Prostate gland (tissue), 2 donors: ENCODE results near the gene ENHO. TPM values are rescaled to one million over a fixed set of nuclear protein-coding genes. Genes with fewer than 3 reads are reported as not detected.

Experiments used
- DNase-seq: peaks from one replicate; pipeline ENCODE4 v3.0.0-alpha.2; 2019; ENCODE audit warnings: low spot score
- H3K27ac ChIP-seq, 2 donors: fragments of 200-600 bp; sonication (generic); 2 replicates each; pipeline ENCODE4 v1.5.1; 2017 to 2019
- H3K27me3 ChIP-seq: fragments of 200-600 bp; sonication (generic); replicated peaks from 2 replicates; pipeline ENCODE4 v1.5.1; 2019; ENCODE audit not compliant: insufficient read depth
- H3K36me3 ChIP-seq, 2 donors: fragments of 200-600 bp; sonication (generic); 1 replicate in 1 of 2; 2 replicates in 1 of 2; pipeline versions ENCODE4 v1.5.1 to v1.8.1; 2017 to 2019
- H3K4me1 ChIP-seq: fragments of 200-600 bp; sonication (generic); replicated peaks from 2 replicates; pipeline ENCODE4 v1.5.1; 2019
- H3K4me3 ChIP-seq, 2 donors: fragments of 200-600 bp; sonication (generic); 2 replicates each; pipeline ENCODE4 v1.5.1; 2017 to 2019
- H3K9me3 ChIP-seq: fragments of 200-600 bp; sonication (generic); 2 replicates; pipeline ENCODE4 v1.5.1; 2017
- POLR2A ChIP-seq: fragments of 450-650 bp; IDR thresholded peaks from one replicate; pipeline ENCODE4 v1.6.1; 2016; ENCODE audit warnings: antibody characterized with exemption, mild to moderate bottlenecking
- POLR2AphosphoS5 ChIP-seq: sonication (generic); formaldehyde crosslinking; IDR thresholded peaks from one replicate; pipeline ENCODE4 v1.6.1; 2017; ENCODE audit warnings: antibody characterized with exemption
- WGBS: methylation state at CpG from one replicate; pipeline ENCODE4 v1.1.5; 2018; 5-methylcytosine and 5-hydroxymethylcytosine counted together
- intact Hi-C: fragments of 100-400 bp; cut with DNase I; formaldehyde crosslinking; loops from one replicate; pipeline ENCODE4 v1.14.2; 2022
- total RNA-seq, 2 donors: library from RNA; depleted of rRNA; stranded (reverse); fragments of >200 nt; gene quantifications; one replicate each; pipeline ENCODE4 v1.1.0, GENCODE V29; 2016
- TF ChIP-seq, protein P1 (sequence below), 4 experiments: fragments of 200-600 bp in 2 of 4; fragments of 450-650 bp in 2 of 4; sonication (generic) in 2 of 4; IDR thresholded peaks; 1 replicate in 3 of 4; 2 replicates in 1 of 4; pipeline ENCODE4 v1.5.1; 2016 to 2019; ENCODE audit warnings: antibody characterized with exemption in 4 of 4, mild to moderate bottlenecking in 2 of 4, moderate library complexity in 2 of 4

ENHO gene
- total RNA-seq, 2 donors from 2014 or later: 20.9 to 28.2 TPM

DNA sequence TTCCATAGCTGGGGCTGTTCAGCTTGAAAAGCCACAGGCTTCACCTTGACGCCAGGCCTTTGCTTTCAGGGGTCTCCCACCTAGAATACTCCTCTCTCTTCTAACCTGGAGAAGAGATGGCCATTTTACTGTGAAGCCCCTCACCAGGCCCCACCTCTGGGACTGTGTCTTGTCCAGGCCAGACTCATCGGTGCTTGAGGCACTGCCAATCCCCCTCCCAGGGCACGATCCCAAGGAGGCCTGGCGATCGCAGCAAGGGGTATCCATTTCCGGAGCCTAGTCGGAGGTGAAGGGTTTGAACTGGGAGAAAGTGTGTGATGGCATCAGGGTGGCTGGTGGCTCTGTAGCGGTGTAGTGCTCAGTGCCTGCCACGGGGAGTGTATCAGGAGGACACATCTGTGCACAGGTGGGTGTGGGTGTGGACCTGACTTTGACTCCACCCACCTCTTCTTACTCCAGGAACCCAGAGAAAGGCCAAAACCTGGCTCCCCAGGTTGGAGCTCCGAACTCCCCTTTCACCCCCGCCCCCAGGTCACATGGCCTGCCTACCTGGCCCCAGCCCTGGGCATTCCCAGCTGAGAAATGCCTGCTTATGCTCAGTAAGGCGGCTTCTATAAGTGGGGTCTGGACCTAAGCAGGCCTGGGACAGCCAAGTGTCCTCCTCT is 27.4 kb upstream of the ENHO start:
- no peak for DNase-seq
- Histone ChIP-seq H3K27me3 (no peaks in the 10 kb centered on the region), H3K4me3 (no peak overlapping the region), H3K27ac (no peak overlapping the region), H3K36me3 (no peaks in the 10 kb centered on the region), H3K9me3 (no peaks in the 10 kb centered on the region), H3K4me1 (peaks cover 6% of the 10 kb centered on the region)
- intact Hi-C loops: no loop called here
- TF ChIP-seq, protein P1, sequence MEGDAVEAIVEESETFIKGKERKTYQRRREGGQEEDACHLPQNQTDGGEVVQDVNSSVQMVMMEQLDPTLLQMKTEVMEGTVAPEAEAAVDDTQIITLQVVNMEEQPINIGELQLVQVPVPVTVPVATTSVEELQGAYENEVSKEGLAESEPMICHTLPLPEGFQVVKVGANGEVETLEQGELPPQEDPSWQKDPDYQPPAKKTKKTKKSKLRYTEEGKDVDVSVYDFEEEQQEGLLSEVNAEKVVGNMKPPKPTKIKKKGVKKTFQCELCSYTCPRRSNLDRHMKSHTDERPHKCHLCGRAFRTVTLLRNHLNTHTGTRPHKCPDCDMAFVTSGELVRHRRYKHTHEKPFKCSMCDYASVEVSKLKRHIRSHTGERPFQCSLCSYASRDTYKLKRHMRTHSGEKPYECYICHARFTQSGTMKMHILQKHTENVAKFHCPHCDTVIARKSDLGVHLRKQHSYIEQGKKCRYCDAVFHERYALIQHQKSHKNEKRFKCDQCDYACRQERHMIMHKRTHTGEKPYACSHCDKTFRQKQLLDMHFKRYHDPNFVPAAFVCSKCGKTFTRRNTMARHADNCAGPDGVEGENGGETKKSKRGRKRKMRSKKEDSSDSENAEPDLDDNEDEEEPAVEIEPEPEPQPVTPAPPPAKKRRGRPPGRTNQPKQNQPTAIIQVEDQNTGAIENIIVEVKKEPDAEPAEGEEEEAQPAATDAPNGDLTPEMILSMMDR (IDR thresholded peaks at IDR 0.05): no peak
- 82% methylated on average over 12 of the region's 12 CpGs for WGBS

DNA sequence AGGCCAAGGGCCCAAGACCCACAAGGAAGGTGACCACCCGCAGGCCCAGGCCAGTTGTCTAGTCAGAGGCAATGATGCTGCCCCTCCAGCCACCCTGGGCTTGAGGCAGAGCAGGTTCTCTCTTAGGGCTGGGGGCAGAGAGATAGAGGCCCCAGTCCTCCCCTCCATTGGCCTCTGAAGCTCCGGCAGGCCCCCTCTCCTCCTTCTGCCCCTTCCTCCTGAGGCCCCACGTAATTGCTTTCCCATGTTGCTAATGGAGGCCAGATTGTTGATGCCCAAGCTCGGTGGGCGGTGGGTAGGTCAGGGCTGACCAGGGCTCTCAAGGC is 26.6 kb upstream of the ENHO start:
- no peaks in the 10 kb centered on the region for H3K36me3 ChIP-seq
- TF ChIP-seq, protein P1 (IDR thresholded peaks at IDR 0.05): no peak
- TF ChIP-seq POLR2A (no peak), POLR2AphosphoS5 (no peak)
- 91% methylated on average over 5 of the region's 5 CpGs for WGBS
- no peaks in the 10 kb centered on the region for H3K27me3 ChIP-seq
- H3K27ac ChIP-seq: no peak overlapping the region
- no peaks in the 10 kb centered on the region for H3K9me3 ChIP-seq
- peaks cover 6% of the 10 kb centered on the region for H3K4me1 ChIP-seq
- DNase-seq: no peak
- intact Hi-C loops: loop anchor here (5.0 kb wide), 1 partner anchor 47 kb away; no protein-coding TSS in a partner anchor
- no peak overlapping the region for H3K4me3 ChIP-seq

GRCh38 chr9:34547960-34548611 is 25.3 kb upstream of the ENHO start:
- WGBS: 14% methylated on average over 13 of the region's 13 CpGs
- Histone ChIP-seq H3K4me3 (no peak overlapping the region), H3K27me3 (no peaks in the 10 kb centered on the region), H3K9me3 (no peaks in the 10 kb centered on the region), H3K27ac (no peak overlapping the region), H3K36me3 (no peaks in the 10 kb centered on the region), H3K4me1 (peaks cover 6% of the 10 kb centered on the region)
- DNase-seq: peak; percentile 63
- intact Hi-C loops: loop anchor here (1.0 to 5.0 kb wide), 4 partner anchors 43 to 215 kb away; no protein-coding TSS in a partner anchor
- TF ChIP-seq POLR2AphosphoS5: peak; percentile 28
- no peak for TF ChIP-seq POLR2A
- TF ChIP-seq, protein P1 (IDR thresholded peaks at IDR 0.05): peak; percentile 71 to 89 (median 81)

DNA sequence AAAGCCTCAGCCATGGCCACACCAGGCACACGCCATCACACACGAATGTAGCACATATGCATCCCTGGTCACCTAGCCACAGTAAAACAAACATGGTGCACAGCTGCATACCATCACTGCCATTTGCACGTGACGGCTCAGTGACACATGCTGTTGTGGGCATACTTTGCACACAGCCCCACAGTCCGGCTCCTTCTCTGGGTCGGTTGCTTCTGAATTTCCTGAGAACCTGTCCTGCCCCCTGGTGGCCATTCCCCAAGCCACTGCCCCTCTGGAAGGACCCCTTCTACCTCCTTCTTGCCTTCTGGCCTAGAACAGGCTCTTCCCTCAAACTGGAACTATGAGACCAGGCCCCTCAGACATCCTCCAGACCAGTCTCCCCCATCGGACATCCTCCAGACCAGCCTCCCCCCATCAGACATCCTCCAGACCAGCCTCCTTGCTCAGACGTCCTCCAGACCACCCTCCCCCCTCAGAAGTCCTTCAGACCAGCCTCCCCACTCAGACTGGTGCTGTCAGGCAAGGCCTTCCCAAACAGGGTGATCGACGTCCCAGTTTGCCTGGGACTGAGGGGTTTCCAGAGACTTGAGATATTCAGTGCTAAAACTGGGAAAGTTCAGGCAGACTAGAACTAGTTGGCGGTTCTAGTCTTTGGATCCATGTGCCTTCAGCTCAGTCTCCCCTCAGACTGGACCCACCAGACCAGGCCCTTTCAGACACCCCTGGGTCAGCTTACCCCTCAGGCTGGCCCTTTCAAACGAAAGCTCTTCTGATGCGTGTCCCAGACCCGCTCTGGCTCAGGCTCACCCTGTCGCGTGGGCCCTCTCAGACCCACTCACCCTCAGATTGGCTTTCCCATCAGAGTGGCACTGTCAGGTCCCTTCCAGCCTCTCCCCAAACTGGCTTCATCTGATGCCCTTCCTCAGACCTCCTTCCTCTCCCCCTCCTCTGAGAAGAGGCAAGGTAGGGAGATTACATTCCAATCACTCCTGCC is 24.3 kb upstream of the ENHO start:
- intact Hi-C loops: loop anchor here (2.0 to 5.0 kb wide), 3 partner anchors 45 to 214 kb away; no protein-coding TSS in a partner anchor
- Histone ChIP-seq H3K27me3 (no peaks in the 10 kb centered on the region), H3K36me3 (no peaks in the 10 kb centered on the region), H3K9me3 (no peaks in the 10 kb centered on the region), H3K27ac (no peak overlapping the region), H3K4me1 (peaks cover 6% of the 10 kb centered on the region), H3K4me3 (no peak overlapping the region)
- peak; percentile 63 for DNase-seq
- TF ChIP-seq, protein P1 (IDR thresholded peaks at IDR 0.05): peak; percentile 64 to 89 (median 78)
- TF ChIP-seq POLR2A: no peak
- peak; percentile 14 for TF ChIP-seq POLR2AphosphoS5
- WGBS: 66% methylated on average over 16 of the region's 16 CpGs
